SIG-M5 (cell line): ENCODE measurements around the gene HACD1.

Experiments used
- DNase-seq: peaks from one replicate; lab custom pipeline; 2025; lab: John Stamatoyannopoulos, UW

The HACD1 gene, protein sequence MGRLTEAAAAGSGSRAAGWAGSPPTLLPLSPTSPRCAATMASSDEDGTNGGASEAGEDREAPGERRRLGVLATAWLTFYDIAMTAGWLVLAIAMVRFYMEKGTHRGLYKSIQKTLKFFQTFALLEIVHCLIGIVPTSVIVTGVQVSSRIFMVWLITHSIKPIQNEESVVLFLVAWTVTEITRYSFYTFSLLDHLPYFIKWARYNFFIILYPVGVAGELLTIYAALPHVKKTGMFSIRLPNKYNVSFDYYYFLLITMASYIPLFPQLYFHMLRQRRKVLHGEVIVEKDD

DNA sequence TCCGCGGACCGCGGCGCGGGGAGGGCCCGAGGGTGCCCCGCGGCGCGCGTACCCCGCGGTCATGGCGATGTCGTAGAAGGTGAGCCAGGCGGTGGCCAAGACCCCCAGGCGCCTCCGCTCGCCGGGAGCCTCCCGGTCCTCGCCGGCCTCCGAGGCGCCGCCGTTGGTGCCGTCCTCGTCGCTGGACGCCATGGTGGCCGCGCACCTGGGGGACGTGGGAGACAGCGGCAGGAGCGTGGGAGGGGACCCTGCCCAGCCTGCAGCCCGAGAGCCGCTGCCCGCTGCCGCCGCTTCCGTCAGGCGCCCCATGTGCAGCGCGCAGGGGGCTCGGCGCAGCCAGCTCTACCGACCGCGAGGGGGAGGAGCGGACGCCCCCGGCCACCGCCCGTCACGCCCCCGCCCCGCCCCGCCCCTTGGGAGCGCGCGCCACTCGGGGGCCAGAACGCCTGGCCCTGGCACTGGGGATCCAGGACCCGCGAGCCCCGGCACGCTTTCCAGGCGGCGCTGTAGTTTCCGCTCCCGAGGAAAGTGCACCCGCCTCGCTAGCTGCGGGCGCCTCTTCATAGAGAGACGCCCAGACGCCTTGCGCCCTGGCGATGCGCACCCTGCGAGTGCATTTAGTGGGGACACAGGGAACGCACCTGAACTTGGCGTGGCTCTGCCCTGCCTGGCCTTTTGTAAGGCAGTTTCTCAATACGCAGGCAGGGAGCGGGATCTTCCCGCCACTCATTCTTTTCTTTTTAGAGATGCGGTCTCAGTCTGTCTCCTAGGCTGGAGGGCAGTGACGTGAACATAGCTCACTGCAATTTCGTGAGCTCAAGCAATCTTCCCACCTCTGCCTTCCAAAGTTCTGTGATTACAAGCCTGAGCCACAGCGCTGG is at the start of gene HACD1:
Gene HACD1, minus strand, starts transcription at position 344 of the 881 bp plus-strand sequence. Its CDS starts 35 bp downstream, at position 309.
- DNase-seq: no peak

DNA sequence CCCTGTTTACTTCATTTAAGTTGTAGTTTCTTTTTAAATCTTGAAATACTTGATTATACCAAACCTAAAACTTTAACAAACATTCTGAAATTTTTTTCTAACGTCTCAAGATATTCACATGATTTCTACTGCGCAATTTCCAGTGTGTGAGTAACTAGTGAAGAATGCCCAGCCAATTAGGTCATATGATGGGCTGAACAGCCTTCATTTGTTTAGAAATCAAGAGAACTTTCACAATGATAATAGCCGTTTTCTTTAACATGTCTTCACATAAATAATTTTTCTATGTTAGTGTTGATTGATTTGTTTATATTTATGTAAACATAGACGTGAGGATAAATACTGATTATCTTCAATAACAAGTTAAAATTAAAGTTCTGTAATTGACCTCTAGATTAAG is 48.6 kb upstream of the HACD1 start:
- DNase-seq: no peak

DNA sequence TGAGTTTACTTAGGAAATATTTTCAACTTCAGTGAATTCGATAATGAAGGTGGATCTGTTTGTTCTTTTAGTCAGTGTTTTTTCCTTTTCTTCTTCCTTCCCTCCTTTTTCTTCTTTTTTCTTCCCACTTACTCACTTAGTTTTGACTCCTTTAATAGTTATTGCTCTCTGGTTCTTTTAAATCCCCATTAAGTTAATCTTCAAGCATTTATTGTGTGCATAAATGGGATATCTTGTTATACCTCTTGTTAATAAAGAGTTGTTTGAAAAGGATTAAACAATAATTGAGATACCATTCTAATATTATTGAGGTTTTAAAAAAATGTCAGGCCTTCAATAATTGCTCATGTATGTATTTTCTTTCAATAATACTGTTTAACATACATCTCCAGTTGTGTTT is 46.3 kb upstream of the HACD1 start:
- no peak for DNase-seq

DNA sequence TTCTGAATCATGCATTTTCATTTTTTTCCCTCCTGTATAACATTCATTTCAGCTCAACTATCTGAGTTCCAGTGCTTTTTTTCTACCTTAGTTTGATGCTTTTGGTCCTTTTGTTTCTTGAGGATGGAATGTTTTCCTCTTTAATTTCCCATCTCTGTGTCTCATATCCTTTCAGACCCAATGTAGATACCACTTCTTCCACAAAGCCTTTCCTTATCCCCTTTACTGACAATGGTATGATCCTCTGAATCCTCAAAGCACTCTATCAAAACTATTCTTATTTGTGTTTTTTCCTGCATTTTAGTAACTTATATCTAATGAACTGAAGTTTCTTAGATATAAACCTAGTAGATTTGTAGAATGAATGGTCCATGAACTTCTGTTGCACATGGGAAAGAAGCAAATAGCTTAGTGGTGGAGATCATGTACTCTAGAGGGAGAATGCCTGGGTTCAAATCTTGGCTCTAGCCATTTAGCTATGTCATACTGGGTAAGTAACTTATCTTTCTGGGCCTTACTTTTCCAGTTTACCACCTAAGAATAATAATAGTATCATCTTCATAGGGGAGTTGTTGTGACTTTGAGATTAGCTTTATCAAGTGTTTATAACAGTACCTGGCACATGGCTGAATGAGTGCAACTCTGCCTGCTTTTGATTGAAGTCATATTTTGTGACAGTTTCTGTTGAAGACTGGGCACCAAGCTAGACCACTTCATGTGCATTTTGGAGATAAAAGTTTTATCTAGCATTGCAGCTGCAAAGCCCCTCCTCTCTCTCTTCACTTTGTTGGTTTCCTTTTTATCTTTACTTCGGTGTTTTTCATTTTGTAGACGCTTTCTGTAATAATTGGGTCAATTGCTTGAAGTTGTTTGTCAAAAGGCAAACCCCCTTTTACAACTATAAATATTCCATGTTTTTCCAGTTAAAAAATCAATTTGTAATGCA is 45.3 kb upstream of the HACD1 start:
- no peak for DNase-seq

DNA sequence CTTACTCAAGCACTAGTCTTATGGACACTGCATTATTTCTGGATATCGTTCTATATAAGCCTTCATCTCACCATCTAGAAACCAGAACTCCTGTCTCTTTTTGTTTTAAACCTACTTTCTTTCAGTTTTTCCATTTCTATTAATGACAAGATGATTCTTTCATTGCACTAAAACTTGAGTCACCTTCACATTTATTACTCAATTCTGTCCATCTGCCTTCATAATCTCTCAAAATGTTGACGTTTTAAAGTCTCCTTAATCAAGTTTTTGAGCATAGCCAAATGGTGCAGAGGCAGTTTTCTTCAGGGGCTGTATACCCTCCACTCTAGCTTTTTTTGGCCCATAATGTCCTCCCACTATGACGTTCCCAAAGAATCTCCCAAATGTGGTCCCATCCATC is 44.3 kb upstream of the HACD1 start:
- no peak for DNase-seq

DNA sequence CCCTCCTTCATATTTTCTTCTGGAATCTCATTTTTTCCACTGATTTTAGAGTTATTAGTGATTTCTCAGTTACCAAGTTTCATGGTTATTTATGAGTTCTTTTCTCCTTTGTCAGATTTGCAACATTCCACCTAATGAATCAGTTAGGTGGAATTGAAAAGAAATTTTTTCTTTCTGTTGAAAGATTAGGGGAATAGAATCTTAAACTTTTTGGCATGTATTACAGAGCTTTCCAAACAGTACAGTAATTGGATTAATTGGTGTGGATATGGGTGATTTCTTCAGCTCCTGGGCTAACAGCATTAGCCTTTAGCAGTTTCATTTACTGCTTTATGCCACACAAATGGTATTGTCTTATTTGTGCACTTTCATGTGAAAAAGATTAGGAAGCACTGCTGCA is 43.7 kb upstream of the HACD1 start:
- no peak for DNase-seq

DNA sequence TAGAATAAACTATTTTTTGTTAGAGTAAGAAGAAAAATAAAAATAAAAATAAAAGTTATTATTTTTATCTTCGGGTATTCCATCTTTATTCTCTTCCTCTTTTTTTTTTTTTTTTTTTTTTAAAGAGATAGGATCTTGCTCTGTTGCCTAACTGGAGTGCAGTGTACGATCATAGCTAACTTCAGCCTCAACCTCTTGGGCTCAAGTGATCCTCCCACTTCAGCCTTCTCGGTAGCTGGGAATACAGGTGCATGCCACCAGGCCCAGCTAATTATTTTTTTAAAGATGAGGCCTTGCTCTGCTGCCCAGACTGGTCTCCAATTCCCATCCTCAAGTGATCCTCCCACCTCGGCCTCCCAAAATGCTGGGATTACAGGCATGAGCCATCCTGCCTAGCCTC is 42.2 kb upstream of the HACD1 start:
- no peak for DNase-seq

DNA sequence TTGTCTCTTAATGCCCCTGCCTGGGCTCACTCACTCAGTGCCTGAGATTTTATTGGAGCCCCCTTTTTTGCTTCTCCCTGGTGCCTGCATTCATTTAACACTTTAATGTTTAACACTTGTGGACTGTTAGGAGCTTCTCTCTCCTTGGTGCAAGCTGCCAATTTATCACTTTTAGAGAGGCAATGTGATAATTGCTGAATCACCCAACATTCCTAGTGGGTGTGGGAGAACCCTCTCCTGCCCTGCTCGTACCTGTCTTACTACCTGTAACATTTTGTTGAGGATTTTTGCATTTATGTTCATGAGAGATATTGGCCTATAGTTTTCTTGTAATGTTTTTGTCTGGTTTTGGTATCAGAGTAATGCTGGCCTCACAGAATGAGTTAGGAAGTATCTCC is 39.9 kb upstream of the HACD1 start:
- DNase-seq: no peak

DNA sequence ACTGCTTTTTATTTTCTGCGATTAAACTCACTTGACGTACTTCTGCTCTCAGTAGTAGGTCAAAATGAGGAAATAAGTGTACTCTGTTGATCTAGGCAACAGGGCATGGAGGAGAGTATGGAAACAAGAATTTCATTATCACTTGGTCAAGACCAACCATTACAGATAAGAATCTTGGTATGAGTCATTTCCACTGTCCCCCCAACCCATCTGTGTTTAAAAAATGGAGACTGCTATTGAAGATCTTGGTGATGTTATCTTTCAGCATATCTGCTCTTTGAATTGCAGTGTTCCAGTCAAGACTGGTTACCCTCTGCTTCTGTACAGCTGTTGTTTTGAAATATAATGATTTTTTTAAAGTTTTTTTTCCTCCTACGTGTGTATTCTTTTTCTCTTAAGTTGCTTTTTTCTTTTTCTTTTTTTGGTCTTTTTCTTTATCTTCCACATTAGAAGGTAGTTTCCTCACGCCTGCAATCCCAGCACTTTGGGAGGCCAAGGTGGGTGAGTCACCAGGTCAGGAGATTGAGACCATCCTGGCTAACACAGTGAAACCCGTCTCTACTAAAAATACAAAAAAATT is 38.5 kb upstream of the HACD1 start:
- DNase-seq: no peak

DNA sequence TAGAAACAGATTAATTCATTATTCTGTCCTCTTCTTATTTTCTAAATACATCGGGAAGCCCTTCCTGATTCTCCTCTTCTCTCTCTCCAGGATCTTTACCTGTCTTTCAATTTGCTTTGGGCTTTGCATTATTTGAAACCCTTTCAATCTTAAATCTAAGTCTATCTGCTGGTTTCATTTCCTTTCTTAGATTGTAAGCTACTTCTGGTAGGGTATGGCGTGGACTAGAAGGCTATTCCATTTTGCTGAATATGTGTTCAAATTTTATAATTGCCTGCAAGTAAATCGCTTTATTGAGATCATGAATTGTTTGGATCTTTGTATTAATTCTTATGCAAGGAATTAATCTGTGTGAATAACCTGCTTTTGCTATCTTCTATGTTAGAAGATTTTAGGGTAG is 37.8 kb upstream of the HACD1 start:
- no peak for DNase-seq

DNA sequence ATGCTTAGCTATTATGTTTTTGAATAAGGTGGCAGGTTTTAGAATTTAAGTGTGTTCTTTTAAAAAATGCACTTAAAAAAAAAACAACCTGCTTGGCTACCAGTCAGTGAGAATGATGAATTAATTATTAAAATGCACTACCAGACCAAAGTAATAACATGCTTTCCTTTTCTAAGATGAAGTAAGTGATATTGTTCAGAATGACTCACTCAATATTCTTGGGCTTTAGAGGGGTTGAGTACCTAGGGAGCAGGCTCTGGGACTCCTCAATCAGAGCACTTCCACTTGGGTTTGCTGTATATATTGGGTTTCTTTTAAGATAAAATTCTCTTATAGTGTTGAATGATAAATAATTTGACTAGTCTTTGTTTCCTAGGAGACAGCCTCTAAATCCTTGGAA is 35.4 kb upstream of the HACD1 start:
- no peak for DNase-seq

DNA sequence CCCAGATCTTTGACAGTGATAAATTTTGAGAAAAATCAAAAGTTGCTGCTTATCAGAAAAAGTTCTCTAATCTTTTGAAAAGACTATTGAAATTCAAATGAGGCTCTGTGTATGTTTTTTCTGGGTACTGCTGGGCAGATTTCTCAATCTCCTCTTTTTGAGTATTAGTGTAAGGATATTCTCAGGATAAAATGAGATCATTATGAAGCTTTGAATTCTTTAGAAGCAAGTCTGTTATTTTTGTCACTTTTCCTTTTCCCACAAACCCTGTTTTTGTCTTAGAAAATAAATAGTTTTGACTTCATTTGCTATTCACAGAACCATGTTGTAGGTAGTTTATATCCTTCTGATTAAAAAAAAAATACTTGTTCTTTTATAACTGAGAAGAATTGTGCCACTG is 34.7 kb upstream of the HACD1 start:
- no peak for DNase-seq

DNA sequence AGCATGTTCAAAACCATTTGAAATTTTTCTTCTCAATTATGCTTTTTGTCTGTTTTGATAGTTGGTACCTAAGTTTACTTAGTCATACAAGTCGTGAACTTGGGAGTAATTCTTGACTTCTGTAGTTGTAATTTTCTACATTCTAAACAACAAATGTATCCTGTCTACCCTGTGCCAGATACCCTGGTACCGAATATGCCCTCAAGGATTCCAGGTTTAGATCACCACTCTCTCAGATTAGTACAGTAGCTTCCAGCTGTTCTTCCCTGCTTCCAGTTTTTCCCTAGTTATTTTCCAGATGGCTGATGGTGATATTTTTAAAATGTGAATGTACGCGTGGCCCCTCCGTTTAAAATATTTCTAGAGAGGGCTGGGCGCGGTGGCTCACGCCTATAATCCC is 33.2 kb upstream of the HACD1 start:
- DNase-seq: no peak

DNA sequence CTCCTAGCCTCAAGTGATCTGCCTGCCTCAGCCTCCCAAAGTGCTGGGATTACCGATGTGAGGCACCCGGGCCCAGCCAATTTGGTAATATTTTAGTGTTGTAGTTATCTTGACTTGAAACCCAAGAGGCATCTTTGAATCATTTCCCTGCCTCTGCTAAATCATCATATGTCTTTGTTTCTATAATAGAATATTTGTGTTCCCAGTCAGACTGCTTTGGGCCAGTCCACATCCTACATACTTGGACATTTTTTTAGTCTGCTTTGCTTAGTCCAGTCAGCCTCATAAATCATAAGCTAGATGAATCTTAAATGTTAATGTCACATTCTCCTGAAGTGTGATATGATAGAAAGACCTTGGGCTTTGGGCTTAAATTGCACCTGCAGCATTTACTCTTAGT is 32.7 kb upstream of the HACD1 start:
- DNase-seq: no peak

DNA sequence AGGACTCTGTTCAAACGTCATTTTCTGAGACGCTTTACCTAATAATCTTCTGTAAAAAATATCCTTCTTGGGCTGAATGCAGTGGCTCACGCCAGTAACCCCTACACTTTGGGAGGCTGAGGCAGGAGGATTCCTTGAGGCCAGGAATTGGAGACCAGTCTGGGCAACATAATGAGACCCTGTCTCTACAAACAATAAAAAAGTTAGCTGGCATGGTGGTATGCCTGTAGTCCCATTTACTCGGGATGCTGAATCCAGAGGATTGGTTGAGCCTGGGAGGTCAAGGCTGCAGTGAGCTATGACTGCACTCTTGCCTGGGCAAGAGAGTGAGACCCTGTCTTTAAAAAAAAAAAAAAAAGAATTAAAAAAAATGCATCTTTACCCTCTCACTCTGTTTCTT is 31.9 kb upstream of the HACD1 start:
- no peak for DNase-seq

DNA sequence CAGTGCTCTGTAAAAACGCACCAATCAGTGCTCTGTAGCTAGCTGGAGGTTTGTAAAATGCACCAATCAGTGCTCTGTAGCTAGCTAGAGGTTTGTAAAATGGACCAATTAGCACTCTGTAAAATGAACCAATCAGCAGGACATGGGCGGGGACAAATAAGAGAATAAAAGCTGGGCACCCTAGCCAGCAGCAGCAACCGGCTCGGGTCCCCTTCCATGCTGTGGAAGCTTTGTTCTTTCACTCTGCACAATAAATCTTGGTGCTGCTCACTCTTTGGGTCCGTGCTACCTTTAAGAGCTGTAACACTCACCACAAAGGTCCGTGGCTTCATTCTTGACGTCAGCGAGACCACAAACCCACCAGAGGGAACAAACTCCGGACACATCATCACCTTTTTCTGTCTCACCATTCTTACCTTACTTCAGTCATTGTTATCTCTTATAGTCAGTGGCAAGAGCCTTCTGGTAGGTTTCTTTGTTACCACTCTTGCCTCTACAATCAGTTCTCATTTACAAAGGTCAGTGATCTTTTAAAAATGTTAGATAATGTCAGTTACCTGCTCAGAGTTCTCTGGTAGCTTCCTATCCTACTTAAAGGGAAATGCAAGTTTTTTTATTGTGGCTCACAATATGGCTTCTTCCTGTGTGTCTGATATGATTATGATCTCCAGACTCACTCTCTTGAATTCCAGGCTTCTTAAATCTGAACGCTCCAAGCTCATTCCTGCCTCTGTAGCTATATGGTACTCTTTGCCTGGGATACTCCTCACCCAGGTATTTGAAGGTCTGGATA is 31.3 kb upstream of the HACD1 start:
- DNase-seq: no peak

DNA sequence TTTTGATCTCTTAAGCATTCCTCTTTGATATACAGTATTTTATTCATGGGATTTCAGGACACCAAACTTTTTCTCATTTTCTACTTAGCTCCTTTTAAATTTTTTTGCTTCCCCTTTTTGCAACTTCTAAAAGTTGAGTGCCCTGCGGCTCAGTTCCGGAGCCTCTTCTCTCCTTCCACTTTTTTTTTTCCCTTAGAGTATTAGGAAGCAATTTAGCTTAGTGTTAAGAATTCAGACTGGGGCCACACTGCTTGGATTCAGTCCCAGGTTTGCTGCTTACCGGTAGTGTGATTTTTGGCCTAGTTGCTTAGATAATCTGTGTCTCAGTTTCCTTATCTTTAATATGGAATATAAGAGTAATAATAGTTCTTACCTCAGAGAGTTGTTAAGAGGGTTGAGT is 30.2 kb upstream of the HACD1 start:
- no peak for DNase-seq

DNA sequence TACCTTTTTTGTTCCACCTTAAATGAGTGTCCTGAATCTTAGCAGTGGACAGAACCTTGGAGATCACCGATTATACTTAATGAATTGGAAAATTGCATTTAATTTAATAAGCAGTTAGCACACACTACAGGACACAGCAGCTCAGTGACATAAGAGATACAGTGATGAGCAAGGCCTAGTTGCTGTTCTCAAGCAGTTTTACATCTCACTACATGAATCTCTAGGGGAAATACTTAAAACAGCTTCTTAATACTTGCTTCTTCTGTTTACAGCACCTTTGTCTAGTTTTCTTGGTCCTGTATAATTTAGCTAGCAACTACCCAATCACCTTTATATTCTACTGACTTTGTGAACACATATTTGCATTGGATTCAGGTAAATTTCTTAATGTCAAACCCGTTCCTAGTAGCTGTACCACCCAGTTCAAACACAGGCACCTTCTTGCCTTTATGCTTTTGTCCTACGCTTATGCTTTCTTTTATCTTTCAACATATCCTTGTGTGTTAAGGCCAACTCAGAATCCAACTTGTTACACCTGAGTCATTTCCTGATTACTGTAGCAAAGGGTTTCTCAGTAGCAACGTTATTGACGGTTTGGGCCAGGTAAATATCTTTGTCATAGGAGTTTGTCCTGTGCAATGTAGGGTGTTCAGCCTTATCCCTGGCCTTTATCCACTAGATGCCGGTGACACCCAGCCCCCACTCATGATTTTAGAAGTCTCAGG is 28.6 kb upstream of the HACD1 start:
- DNase-seq: no peak

DNA sequence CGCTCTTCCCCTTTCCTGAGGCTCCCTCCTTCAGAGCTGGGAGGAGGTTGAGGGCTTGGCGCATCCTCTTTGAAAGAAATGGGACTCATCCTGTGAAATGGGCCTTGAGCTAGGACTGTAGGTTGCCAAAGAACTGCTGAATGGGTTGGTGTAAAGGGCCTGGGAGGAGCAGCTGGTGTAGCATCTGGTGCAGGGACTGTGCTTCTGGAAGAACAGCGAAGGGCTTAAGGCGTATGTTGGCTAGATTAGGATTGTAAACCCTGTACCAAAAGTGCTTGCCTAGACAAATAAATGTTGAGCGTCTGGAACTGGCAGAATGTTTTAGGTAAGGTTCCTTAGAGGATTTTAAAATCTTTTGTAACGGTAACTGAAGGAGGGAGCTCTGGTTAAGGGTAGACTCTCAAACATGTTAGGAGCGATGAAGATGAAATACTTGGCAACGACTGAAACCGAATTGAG is 27.3 kb upstream of the HACD1 start:
- no peak for DNase-seq

DNA sequence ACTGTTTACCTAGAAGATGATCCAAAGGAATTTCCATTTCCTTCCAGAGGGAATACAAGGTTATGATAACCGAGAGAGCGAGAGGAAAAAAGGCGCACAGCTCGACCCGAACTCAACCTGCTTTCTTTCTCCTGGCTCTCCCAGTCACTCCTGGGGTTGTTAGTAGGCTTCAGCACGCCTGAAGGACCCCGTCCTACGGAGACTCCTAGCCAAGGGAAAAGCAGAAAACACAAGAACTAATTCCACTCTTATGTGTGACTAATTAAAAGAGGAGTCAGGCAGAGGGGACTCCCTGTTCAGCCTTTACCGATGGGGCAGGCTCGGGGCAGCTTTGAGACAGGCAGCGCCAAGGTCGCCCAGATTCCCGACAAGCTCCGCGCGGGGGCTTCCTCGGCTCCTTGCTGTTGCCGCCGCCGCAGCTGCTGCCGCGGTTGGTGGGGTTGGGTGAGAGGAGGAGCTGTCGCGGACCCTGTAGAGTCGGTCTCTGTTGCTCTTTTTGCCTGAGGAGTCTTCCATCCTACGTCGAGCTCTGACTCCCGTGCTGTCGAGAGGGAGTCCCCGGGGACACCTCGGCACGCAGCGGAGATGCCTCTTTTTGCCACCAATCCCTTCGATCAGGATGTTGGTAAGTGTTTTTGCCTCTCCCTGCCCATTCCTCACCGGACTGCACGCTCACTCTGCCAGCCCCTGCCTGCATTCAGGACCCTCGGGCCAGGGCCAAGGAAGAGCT is 26.7 kb upstream of the HACD1 start, which contains the start of gene STAM:
Gene STAM, plus strand, starts transcription at position 397 of the 730 bp plus-strand sequence. Its CDS starts 189 bp downstream, at position 586.
- DNase-seq: peak; percentile 53
